K562 (cell line): ENCODE measurements around the gene ERF. TPM values are rescaled to one million over a fixed set of nuclear protein-coding genes. Genes with fewer than 3 reads are reported as not detected.

ENCODE experiments used
- HIVEP1 ChIP-seq: fragments of 250-450 bp; sonication (Bioruptor Pico); IDR thresholded peaks from 2 replicates; pipeline ENCODE4 v1.4.0; 2020; ENCODE audit warnings: mild to moderate bottlenecking
- TEAD1 ChIP-seq, 2 experiments: fragments of 450-650 bp in 1 of 2; sonication (generic) in 1 of 2; formaldehyde crosslinking; IDR thresholded peaks; 2 replicates each; pipeline versions ENCODE4 v1.4.0 to v1.8.0; 2020 to 2022; ENCODE audit warnings: mild to moderate bottlenecking in 2 of 2, missing genetic modification reagents in 1 of 2
- ZNF165 ChIP-seq: fragments of 250-450 bp; sonication (Bioruptor Pico); IDR thresholded peaks from 2 replicates; pipeline ENCODE4 v1.4.0; 2020; ENCODE audit warnings: borderline replicate concordance
- ZNF23 ChIP-seq: fragments of 250-450 bp; sonication (Bioruptor Pico); IDR thresholded peaks from 2 replicates; pipeline ENCODE4 v1.4.0; 2020; ENCODE audit warnings: mild to moderate bottlenecking
- polyA plus RNA-seq, 8 experiments: library from polyadenylated mRNA; depleted of rRNA in 4 of 8; stranded (reverse) in 5 of 8; unstranded in 3 of 8; fragments of >200 nt; fragmentation: Nextera tagmentation in 2 of 8; fragmentation: Illumina TruSeq in 1 of 8; extraction: Ambion mirVana in 2 of 8; extraction: Trizol in 1 of 8; gene quantifications; 2 replicates each; pipeline versions ENCODE4 v1.2.1 to v1.2.3, GENCODE V29; 2011 to 2014; ENCODE audit warnings: inconsistent platforms in 1 of 8, missing spikeins in 1 of 8
- total RNA-seq, 7 experiments: library from RNA; depleted of rRNA in 6 of 7; stranded (reverse); fragments of >200 nt in 6 of 7; fragmentation: Illumina TruSeq in 2 of 7; extraction: Trizol in 2 of 7; gene quantifications; 2 replicates each; pipeline versions ENCODE4 v1.2.1 to v1.2.3, GENCODE V29; 2011 to 2021; ENCODE audit warnings: low replicate concordance in 1 of 7
- TF ChIP-seq, protein P1 (sequence below), 3 experiments: fragments of 200-800 bp in 1 of 3; fragments of 250-450 bp in 1 of 3; fragments of 450-650 bp in 1 of 3; sonication (Bioruptor Pico) in 1 of 3; sonication (Bioruptor generic) in 1 of 3; formaldehyde crosslinking in 1 of 3; IDR thresholded peaks; 2 replicates each; pipeline versions ENCODE4 v1.6.1 to v1.8.0; 2016 to 2022; ENCODE audit warnings: mild to moderate bottlenecking in 2 of 3, missing genetic modification characterization in 2 of 3, missing compliant biosample characterization in 1 of 3, moderate library complexity in 1 of 3
- TF ChIP-seq, protein P2 (sequence below): fragments of 450-650 bp; IDR thresholded peaks from 2 replicates; pipeline ENCODE4 v1.6.1; 2017; ENCODE audit warnings: antibody characterized with exemption, mild to moderate bottlenecking
- TF ChIP-seq, protein P3 (sequence below): fragments of 450-650 bp; IDR thresholded peaks from 2 replicates; pipeline ENCODE4 v1.6.1; 2014; ENCODE audit warnings: low read depth, mild to moderate bottlenecking, moderate library complexity, borderline replicate concordance
- TF ChIP-seq, protein P4 (sequence below): sonication (generic); formaldehyde crosslinking; IDR thresholded peaks from 2 replicates; pipeline ENCODE4 v1.8.0; 2022; ENCODE audit warnings: mild to moderate bottlenecking, missing genetic modification reagents, borderline replicate concordance
- TF ChIP-seq, protein P5 (sequence below), 2 experiments: fragments of 450-650 bp in 1 of 2; sonication (generic) in 1 of 2; formaldehyde crosslinking; conservative IDR thresholded peaks; 2 replicates each; pipeline versions ENCODE4 v1.4.0 to v1.8.1; 2020 to 2022; ENCODE audit warnings: mild to moderate bottlenecking in 1 of 2, missing genetic modification reagents in 1 of 2

Gene ERF
- total and polyA plus RNA-seq, 9 of the 15 experiments (the other 6 are each of a cell fraction or from before 2014, with no cell fraction given), result 0.03 to 75.4 (median 27.0) TPM

DNA sequence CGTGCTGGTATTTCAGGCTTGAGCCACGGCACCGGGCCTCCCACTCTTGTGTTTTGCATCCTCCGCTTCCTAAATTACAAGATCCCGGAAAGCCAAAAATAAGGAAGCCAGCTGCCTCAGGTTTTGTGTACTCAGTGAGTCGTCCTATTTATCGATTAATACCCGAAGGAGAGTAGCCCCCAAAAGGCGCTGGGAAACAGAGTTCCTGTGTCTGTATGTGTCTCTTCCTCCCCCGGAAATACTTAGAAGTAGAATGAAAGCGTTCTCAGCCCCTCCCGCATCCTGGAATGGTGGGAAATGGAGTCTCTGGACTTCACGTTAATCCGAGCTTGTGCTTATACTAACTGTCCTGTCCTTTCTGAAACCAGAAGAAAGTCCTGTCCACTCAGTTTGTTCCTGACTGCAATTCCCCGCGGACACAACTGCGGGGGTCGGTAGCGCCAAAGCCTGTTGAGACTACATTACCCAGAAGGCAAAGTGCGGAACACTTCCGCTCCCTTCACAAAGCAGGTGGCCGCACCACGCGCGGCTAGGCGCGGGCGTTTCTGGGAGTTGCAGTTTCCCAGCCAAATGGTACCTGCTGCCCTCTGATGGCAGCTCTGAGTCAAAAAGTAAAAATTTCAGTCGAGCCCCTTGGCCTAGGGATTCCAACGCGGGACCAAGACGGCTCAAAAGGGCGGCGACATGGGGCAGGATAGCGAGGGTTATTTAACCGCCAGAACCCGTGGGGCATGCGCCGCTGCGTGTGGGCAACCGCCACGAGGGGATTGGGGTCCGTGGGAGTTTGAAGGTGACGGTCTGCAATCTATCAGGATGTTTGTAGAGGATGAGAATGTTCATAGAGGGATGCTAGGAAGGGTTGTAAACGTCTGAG, 10.3 kb downstream of the ERF start (continued):
- TF ChIP-seq, protein P1, sequence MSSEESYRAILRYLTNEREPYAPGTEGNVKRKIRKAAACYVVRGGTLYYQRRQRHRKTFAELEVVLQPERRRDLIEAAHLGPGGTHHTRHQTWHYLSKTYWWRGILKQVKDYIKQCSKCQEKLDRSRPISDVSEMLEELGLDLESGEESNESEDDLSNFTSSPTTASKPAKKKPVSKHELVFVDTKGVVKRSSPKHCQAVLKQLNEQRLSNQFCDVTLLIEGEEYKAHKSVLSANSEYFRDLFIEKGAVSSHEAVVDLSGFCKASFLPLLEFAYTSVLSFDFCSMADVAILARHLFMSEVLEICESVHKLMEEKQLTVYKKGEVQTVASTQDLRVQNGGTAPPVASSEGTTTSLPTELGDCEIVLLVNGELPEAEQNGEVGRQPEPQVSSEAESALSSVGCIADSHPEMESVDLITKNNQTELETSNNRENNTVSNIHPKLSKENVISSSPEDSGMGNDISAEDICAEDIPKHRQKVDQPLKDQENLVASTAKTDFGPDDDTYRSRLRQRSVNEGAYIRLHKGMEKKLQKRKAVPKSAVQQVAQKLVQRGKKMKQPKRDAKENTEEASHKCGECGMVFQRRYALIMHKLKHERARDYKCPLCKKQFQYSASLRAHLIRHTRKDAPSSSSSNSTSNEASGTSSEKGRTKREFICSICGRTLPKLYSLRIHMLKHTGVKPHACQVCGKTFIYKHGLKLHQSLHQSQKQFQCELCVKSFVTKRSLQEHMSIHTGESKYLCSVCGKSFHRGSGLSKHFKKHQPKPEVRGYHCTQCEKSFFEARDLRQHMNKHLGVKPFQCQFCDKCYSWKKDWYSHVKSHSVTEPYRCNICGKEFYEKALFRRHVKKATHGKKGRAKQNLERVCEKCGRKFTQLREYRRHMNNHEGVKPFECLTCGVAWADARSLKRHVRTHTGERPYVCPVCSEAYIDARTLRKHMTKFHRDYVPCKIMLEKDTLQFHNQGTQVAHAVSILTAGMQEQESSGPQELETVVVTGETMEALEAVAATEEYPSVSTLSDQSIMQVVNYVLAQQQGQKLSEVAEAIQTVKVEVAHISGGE (CRISPR knock-in tag; IDR thresholded peaks at IDR 0.05), result peak in 1 of 3 experiments; percentile 90; a peak in 2 of 6 replicates
- TF ChIP-seq, protein P2, sequence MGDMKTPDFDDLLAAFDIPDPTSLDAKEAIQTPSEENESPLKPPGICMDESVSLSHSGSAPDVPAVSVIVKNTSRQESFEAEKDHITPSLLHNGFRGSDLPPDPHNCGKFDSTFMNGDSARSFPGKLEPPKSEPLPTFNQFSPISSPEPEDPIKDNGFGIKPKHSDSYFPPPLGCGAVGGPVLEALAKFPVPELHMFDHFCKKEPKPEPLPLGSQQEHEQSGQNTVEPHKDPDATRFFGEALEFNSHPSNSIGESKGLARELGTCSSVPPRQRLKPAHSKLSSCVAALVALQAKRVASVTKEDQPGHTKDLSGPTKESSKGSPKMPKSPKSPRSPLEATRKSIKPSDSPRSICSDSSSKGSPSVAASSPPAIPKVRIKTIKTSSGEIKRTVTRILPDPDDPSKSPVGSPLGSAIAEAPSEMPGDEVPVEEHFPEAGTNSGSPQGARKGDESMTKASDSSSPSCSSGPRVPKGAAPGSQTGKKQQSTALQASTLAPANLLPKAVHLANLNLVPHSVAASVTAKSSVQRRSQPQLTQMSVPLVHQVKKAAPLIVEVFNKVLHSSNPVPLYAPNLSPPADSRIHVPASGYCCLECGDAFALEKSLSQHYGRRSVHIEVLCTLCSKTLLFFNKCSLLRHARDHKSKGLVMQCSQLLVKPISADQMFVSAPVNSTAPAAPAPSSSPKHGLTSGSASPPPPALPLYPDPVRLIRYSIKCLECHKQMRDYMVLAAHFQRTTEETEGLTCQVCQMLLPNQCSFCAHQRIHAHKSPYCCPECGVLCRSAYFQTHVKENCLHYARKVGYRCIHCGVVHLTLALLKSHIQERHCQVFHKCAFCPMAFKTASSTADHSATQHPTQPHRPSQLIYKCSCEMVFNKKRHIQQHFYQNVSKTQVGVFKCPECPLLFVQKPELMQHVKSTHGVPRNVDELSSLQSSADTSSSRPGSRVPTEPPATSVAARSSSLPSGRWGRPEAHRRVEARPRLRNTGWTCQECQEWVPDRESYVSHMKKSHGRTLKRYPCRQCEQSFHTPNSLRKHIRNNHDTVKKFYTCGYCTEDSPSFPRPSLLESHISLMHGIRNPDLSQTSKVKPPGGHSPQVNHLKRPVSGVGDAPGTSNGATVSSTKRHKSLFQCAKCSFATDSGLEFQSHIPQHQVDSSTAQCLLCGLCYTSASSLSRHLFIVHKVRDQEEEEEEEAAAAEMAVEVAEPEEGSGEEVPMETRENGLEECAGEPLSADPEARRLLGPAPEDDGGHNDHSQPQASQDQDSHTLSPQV, result peak; percentile 91
- TF ChIP-seq HIVEP1 (CRISPR knock-in tag) (0 out of 2 replicates have a peak, but pooled peaks have one; percentile 25), ZNF23 (CRISPR knock-in tag) (peak; percentile 66; the same call in 1 of the 2 replicates), ZNF165 (CRISPR knock-in tag) (0 out of 2 replicates have a peak, but pooled peaks have one; percentile 67), TEAD1 (CRISPR knock-in tag; IDR thresholded peaks at IDR 0.05) (peak; percentile 65 to 85; a peak in 3 of 4 replicates)
- TF ChIP-seq, protein P3, sequence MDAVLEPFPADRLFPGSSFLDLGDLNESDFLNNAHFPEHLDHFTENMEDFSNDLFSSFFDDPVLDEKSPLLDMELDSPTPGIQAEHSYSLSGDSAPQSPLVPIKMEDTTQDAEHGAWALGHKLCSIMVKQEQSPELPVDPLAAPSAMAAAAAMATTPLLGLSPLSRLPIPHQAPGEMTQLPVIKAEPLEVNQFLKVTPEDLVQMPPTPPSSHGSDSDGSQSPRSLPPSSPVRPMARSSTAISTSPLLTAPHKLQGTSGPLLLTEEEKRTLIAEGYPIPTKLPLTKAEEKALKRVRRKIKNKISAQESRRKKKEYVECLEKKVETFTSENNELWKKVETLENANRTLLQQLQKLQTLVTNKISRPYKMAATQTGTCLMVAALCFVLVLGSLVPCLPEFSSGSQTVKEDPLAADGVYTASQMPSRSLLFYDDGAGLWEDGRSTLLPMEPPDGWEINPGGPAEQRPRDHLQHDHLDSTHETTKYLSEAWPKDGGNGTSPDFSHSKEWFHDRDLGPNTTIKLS, result peak; percentile 94
- TF ChIP-seq, protein P4, sequence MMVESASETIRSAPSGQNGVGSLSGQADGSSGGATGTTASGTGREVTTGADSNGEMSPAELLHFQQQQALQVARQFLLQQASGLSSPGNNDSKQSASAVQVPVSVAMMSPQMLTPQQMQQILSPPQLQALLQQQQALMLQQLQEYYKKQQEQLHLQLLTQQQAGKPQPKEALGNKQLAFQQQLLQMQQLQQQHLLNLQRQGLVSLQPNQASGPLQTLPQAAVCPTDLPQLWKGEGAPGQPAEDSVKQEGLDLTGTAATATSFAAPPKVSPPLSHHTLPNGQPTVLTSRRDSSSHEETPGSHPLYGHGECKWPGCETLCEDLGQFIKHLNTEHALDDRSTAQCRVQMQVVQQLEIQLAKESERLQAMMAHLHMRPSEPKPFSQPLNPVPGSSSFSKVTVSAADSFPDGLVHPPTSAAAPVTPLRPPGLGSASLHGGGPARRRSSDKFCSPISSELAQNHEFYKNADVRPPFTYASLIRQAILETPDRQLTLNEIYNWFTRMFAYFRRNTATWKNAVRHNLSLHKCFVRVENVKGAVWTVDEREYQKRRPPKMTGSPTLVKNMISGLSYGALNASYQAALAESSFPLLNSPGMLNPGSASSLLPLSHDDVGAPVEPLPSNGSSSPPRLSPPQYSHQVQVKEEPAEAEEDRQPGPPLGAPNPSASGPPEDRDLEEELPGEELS (CRISPR knock-in tag), result no peak
- TF ChIP-seq, protein P5, sequence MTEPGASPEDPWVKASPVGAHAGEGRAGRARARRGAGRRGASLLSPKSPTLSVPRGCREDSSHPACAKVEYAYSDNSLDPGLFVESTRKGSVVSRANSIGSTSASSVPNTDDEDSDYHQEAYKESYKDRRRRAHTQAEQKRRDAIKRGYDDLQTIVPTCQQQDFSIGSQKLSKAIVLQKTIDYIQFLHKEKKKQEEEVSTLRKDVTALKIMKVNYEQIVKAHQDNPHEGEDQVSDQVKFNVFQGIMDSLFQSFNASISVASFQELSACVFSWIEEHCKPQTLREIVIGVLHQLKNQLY (CRISPR knock-in tag; conservative IDR thresholded peaks at IDR 0.05), result peak in 1 of 2 experiments; percentile 63; a peak in 1 of 4 replicates
